CD14-positive monocyte (primary cell): ENCODE measurements around the gene XXYLT1. TPM values are rescaled to one million over a fixed set of nuclear protein-coding genes. Genes with fewer than 3 reads are reported as not detected.
"Not testable (repeated sequence)": the region's sequence is repeated elsewhere in the genome, so short reads cannot be mapped to it uniquely, and the experiment has no call there.

Source experiments
- DNase-seq, 3 donors: peaks; one replicate each; pipeline ENCODE4 v3.0.0-alpha.2; 2011 to 2022
- H2AFZ ChIP-seq: 2 replicates; pipeline ENCODE4 v1.6.0; 2012; ENCODE audit warnings: mild to moderate bottlenecking, low read depth, low read length, inconsistent platforms; ENCODE audit not compliant: insufficient read depth, poor library complexity, severe bottlenecking
- H3K27ac ChIP-seq, 2 donors: 1 replicate in 1 of 2; 2 replicates in 1 of 2; pipeline ENCODE4 v1.5.1; 2012 to 2013; ENCODE audit warnings: low read length in 2 of 2, control low read depth in 1 of 2, inconsistent platforms in 1 of 2, low read depth in 1 of 2, mild to moderate bottlenecking in 1 of 2
- H3K27me3 ChIP-seq, 2 donors: one replicate each; pipeline versions ENCODE4 v1.6.0 to v1.6.1; 2011 to 2013; ENCODE audit warnings: low read length in 2 of 2; ENCODE audit not compliant: control insufficient read depth in 2 of 2, insufficient read depth in 2 of 2
- H3K36me3 ChIP-seq, 2 donors: replicated peaks in 1 of 2; 1 replicate in 1 of 2; 2 replicates in 1 of 2; pipeline versions ENCODE4 v1.5.1 to v1.6.1; 2012 to 2013; ENCODE audit warnings: low read length in 2 of 2, control low read depth in 1 of 2, inconsistent platforms in 1 of 2, mild to moderate bottlenecking in 1 of 2; ENCODE audit not compliant: insufficient read depth in 2 of 2, control insufficient read depth in 1 of 2
- H3K4me1 ChIP-seq, 2 donors: 1 replicate in 1 of 2; 2 replicates in 1 of 2; pipeline versions ENCODE4 v1.5.1 to v1.6.1; 2012 to 2013; ENCODE audit warnings: low read length in 2 of 2, control low read depth in 1 of 2, inconsistent platforms in 1 of 2, mild to moderate bottlenecking in 1 of 2, moderate library complexity in 1 of 2; ENCODE audit not compliant: insufficient read depth in 2 of 2, control insufficient read depth in 1 of 2
- H3K4me2 ChIP-seq: replicated peaks from 2 replicates; pipeline ENCODE3; 2012; ENCODE audit warnings: low read length, moderate library complexity, mild to moderate bottlenecking; ENCODE audit not compliant: poor library complexity, severe bottlenecking; ENCODE audit errors: extremely low read depth
- H3K4me3 ChIP-seq, 3 experiments: fragments of 200-600 bp in 1 of 3; sonication (generic) in 1 of 3; replicated peaks in 1 of 3; 1 replicate in 2 of 3; 2 replicates in 1 of 3; pipeline ENCODE4 v1.5.1; 2011 to 2013; ENCODE audit warnings: low read length in 3 of 3, mild to moderate bottlenecking in 3 of 3, control low read depth in 2 of 3, low read depth in 2 of 3, inconsistent platforms in 1 of 3, moderate library complexity in 1 of 3
- H3K79me2 ChIP-seq: 2 replicates; pipeline ENCODE4 v1.6.0; 2012; ENCODE audit warnings: mild to moderate bottlenecking, control low read depth, inconsistent platforms, low read length, moderate library complexity; ENCODE audit not compliant: insufficient read depth
- H3K9ac ChIP-seq: 2 replicates; pipeline ENCODE4 v1.6.0; 2017; ENCODE audit warnings: low read length, mild to moderate bottlenecking; ENCODE audit not compliant: insufficient read depth, poor library complexity, severe bottlenecking
- H3K9me3 ChIP-seq, 2 donors: replicated peaks in 1 of 2; 1 replicate in 1 of 2; 2 replicates in 1 of 2; pipeline versions ENCODE4 v1.5.1 to v1.6.1; 2012 to 2013; ENCODE audit warnings: low read length in 2 of 2, control low read depth in 1 of 2; ENCODE audit not compliant: control insufficient read depth in 1 of 2, insufficient read depth in 1 of 2
- H4K20me1 ChIP-seq: 2 replicates; pipeline ENCODE4 v1.6.0; 2012; ENCODE audit warnings: mild to moderate bottlenecking, low read length, control low read depth, moderate library complexity; ENCODE audit not compliant: insufficient read depth
- H3K27ac Mint-ChIP-seq, 7 donors: one replicate each; pipeline ENCODE4 v1.8.0; 2020; ENCODE audit warnings: mild to moderate bottlenecking in 7 of 7, mixed read lengths in 7 of 7, moderate library complexity in 6 of 7, inconsistent platforms in 2 of 7
- H3K27me3 Mint-ChIP-seq, 3 donors: one replicate each; pipeline ENCODE4 v1.8.0; 2021 to 2022; ENCODE audit warnings: low read depth in 3 of 3, mild to moderate bottlenecking in 3 of 3, mixed read lengths in 3 of 3, moderate library complexity in 3 of 3, inconsistent platforms in 1 of 3
- H3K36me3 Mint-ChIP-seq, 2 donors: one replicate each; pipeline ENCODE4 v1.8.0; 2020; ENCODE audit warnings: mixed read lengths in 2 of 2, inconsistent platforms in 1 of 2, mild to moderate bottlenecking in 1 of 2
- H3K4me1 Mint-ChIP-seq: one replicate; pipeline ENCODE4 v1.8.0; 2020; ENCODE audit warnings: mild to moderate bottlenecking, mixed read lengths
- H3K4me3 Mint-ChIP-seq, 2 donors: one replicate each; pipeline ENCODE4 v1.8.0; 2020; ENCODE audit warnings: mild to moderate bottlenecking in 2 of 2, mixed read lengths in 2 of 2, moderate library complexity in 1 of 2
- H3K9me3 Mint-ChIP-seq, 7 donors: one replicate each; pipeline ENCODE4 v1.8.0; 2020 to 2022; ENCODE audit warnings: mixed read lengths in 7 of 7, mild to moderate bottlenecking in 6 of 7, moderate library complexity in 6 of 7, inconsistent platforms in 2 of 7
- WGBS: methylation state at CpG from one replicate; pipeline ENCODE4 v1.1.5; 2013; ENCODE audit warnings: missing lambda C conversion rate; ENCODE audit not compliant: insufficient coverage; 5-methylcytosine and 5-hydroxymethylcytosine counted together
- intact Hi-C, 2 donors: fragments of 100-400 bp; cut with micrococcal nuclease; formaldehyde crosslinking; loops; one replicate each; pipeline versions ENCODE4 v1.15.0 to v1.15.1; 2023
- polyA plus RNA-seq, 3 donors: library from polyadenylated mRNA; depleted of rRNA in 1 of 3; unstranded in 2 of 3; stranded (reverse) in 1 of 3; fragments of 300-500 nt in 2 of 3; fragments of >200 nt in 1 of 3; fragmentation: Illumina TruSeq in 2 of 3; gene quantifications; 1 replicate in 2 of 3; 2 replicates in 1 of 3; pipeline ENCODE4 v1.2.3, GENCODE V29; 2012 to 2021
- TF ChIP-seq, protein P1 (sequence below): fragments of 200-600 bp; IDR thresholded peaks from one replicate; pipeline ENCODE4 v1.8.0; 2022; ENCODE audit warnings: antibody characterized with exemption, mild to moderate bottlenecking

XXYLT1 gene
- polyA plus RNA-seq, 3 donors = 11.8 to 13.5 (median 13.2) TPM

DNA sequence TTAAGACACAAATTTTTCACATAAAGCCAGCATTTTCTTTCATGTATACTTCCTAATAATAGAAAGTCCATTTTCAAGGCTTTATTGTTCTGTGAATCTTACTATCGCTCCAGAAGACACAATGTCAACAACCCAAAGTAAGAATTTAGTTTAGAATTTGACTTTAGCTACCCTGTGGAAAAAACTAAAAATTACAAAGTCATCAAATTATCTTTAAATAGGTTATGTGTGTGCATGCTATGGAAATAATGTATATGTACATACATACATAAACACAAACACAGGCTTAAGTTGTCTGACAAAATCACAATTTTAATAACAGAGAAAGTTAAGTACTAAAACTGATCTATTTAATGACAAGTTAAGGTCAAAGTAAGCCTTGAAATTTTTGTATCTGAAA is 20.2 kb upstream of the XXYLT1 start:
- no peaks in the 10 kb centered on the region for H3K4me1 Mint-ChIP-seq
- H3K36me3 ChIP-seq = peaks cover 87 to 96% of the 10 kb centered on the region in 2 donors
- no CpG with 5 or more reads among the region's 1 CpG for WGBS
- no peaks in the 10 kb centered on the region for H3K4me1 ChIP-seq
- no peaks in the 10 kb centered on the region for H3K79me2 ChIP-seq
- peaks cover 72% of the 10 kb centered on the region for H4K20me1 ChIP-seq
- H3K36me3 Mint-ChIP-seq = peaks cover 73 to 95% of the 10 kb centered on the region in 2 donors
- no peak for DNase-seq
- no peak overlapping the region for H3K4me3 ChIP-seq
- no peak overlapping the region for H3K27ac Mint-ChIP-seq
- intact Hi-C loops = no loop called here
- H2AFZ ChIP-seq = no peak overlapping the region
- H3K9me3 Mint-ChIP-seq = peaks cover 0 to 2% (median 0%) of the 10 kb centered on the region in 7 donors
- no peaks in the 10 kb centered on the region for H3K27me3 ChIP-seq
- no peaks in the 10 kb centered on the region for H3K9me3 ChIP-seq
- no peak overlapping the region for H3K27ac ChIP-seq
- H3K27me3 Mint-ChIP-seq = no peaks in the 10 kb centered on the region
- TF ChIP-seq, protein P1, sequence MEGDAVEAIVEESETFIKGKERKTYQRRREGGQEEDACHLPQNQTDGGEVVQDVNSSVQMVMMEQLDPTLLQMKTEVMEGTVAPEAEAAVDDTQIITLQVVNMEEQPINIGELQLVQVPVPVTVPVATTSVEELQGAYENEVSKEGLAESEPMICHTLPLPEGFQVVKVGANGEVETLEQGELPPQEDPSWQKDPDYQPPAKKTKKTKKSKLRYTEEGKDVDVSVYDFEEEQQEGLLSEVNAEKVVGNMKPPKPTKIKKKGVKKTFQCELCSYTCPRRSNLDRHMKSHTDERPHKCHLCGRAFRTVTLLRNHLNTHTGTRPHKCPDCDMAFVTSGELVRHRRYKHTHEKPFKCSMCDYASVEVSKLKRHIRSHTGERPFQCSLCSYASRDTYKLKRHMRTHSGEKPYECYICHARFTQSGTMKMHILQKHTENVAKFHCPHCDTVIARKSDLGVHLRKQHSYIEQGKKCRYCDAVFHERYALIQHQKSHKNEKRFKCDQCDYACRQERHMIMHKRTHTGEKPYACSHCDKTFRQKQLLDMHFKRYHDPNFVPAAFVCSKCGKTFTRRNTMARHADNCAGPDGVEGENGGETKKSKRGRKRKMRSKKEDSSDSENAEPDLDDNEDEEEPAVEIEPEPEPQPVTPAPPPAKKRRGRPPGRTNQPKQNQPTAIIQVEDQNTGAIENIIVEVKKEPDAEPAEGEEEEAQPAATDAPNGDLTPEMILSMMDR = no peak
- no peak overlapping the region for H3K4me2 ChIP-seq
- H3K9ac ChIP-seq = no peak overlapping the region
- H3K4me3 Mint-ChIP-seq = no peak overlapping the region

DNA sequence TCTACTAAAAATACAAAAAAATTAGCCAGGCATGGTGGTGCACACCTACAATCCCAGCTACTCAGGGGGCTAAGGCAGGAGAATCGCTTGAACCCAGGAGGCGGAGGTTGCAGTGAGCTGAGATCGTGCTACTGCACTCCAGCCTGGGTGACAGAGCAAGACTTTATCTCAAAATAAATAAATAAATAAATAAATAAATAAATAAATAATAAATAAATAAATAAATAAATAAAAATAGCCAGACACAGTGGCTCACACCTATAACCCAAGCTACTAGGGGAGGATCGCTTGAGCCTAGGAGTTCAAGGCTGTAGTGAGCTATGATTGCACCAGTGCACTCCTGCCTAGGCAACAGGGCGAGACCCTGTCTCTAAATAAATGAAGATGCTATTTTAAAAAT is 19.7 kb upstream of the XXYLT1 start:
- H3K4me1 ChIP-seq, H3K9ac ChIP-seq, H3K9me3 Mint-ChIP-seq, intact Hi-C loops, H3K4me2 ChIP-seq, H3K79me2 ChIP-seq, H3K27me3 ChIP-seq, H3K4me3 Mint-ChIP-seq, H3K9me3 ChIP-seq, H3K4me3 ChIP-seq, H3K27ac ChIP-seq, H3K27me3 Mint-ChIP-seq, H3K4me1 Mint-ChIP-seq, H3K27ac Mint-ChIP-seq, DNase-seq, H2AFZ ChIP-seq: not testable (repeated sequence)
- Histone ChIP-seq H3K36me3 (peaks cover 87 to 97% of the 10 kb centered on the region in 2 donors), H4K20me1 (peaks cover 72% of the 10 kb centered on the region)
- no CpG with 5 or more reads among the region's 5 CpGs for WGBS
- peaks cover 76 to 96% of the 10 kb centered on the region in 2 donors for H3K36me3 Mint-ChIP-seq
